Hepatocyte (in vitro differentiated cells): ENCODE results near the gene CDYL. TPM values are rescaled to one million over a fixed set of nuclear protein-coding genes. Genes with fewer than 3 reads are reported as not detected.

Source experiments
- DNase-seq: peaks from one replicate; pipeline ENCODE4 v3.0.0-alpha.2; 2016; ENCODE audit warnings: low spot score
- H2AFZ ChIP-seq: fragments of 200-600 bp; sonication (generic); 2 replicates; pipeline ENCODE4 v1.6.0; 2016; ENCODE audit warnings: antibody characterized with exemption, mild to moderate bottlenecking
- H3K27ac ChIP-seq: fragments of 200-600 bp; sonication (generic); 2 replicates; pipeline ENCODE4 v1.5.1; 2016; ENCODE audit warnings: mild to moderate bottlenecking
- H3K27me3 ChIP-seq: fragments of 200-600 bp; sonication (generic); 2 replicates; pipeline ENCODE4 v1.6.1; 2016
- H3K36me3 ChIP-seq: fragments of 200-600 bp; sonication (generic); replicated peaks from 2 replicates; pipeline ENCODE4 v1.5.1; 2016; ENCODE audit warnings: low read depth; ENCODE audit not compliant: insufficient read depth
- H3K4me1 ChIP-seq: fragments of 200-600 bp; sonication (generic); 2 replicates; pipeline ENCODE4 v1.5.1; 2016; ENCODE audit warnings: mild to moderate bottlenecking, moderate library complexity; ENCODE audit not compliant: insufficient read depth
- H3K4me2 ChIP-seq: fragments of 200-600 bp; sonication (generic); 2 replicates; pipeline ENCODE4 v1.6.0; 2016
- H3K4me3 ChIP-seq: fragments of 200-600 bp; sonication (generic); 2 replicates; pipeline ENCODE4 v1.5.1; 2016; ENCODE audit warnings: mild to moderate bottlenecking
- H3K79me2 ChIP-seq: fragments of 200-600 bp; sonication (generic); 2 replicates; pipeline ENCODE4 v1.6.0; 2017; ENCODE audit warnings: mild to moderate bottlenecking
- H3K9me2 ChIP-seq: fragments of 200-600 bp; sonication (generic); replicated peaks from 2 replicates; pipeline ENCODE4 v1.6.0; 2017; ENCODE audit warnings: mild to moderate bottlenecking; ENCODE audit not compliant: insufficient read depth
- H3K9me3 ChIP-seq: fragments of 200-600 bp; sonication (generic); 2 replicates; pipeline ENCODE4 v1.5.1; 2016; ENCODE audit warnings: low read depth, mild to moderate bottlenecking
- H4K20me1 ChIP-seq: fragments of 200-600 bp; sonication (generic); 2 replicates; pipeline ENCODE4 v1.6.0; 2016; ENCODE audit warnings: mild to moderate bottlenecking; ENCODE audit not compliant: insufficient read depth, poor library complexity, severe bottlenecking
- EZH2 ChIP-seq: fragments of 200-600 bp; sonication (generic); IDR thresholded peaks from 2 replicates; pipeline ENCODE4 v1.6.1; 2016; ENCODE audit warnings: antibody characterized with exemption, mild to moderate bottlenecking, borderline replicate concordance
- EZH2phosphoT487 ChIP-seq: fragments of 200-600 bp; sonication (generic); IDR thresholded peaks from one replicate; pipeline ENCODE4 v1.6.1; 2018; ENCODE audit warnings: antibody characterized with exemption, mild to moderate bottlenecking, low read depth, moderate library complexity; ENCODE audit not compliant: unreplicated experiment, severe bottlenecking
- WGBS: methylation state at CpG from one replicate; pipeline ENCODE4 v1.1.6; 2016; ENCODE audit warnings: low lambda C conversion rate; ENCODE audit errors: missing lambda C conversion rate; 5-methylcytosine and 5-hydroxymethylcytosine counted together
- polyA plus RNA-seq: library from polyadenylated mRNA; unstranded; fragments of >200 nt; fragmentation: Nextera tagmentation; extraction: Ambion mirVana; gene quantifications from 2 replicates; pipeline ENCODE4 v1.2.1, GENCODE V29; 2016
- total RNA-seq: library from RNA; depleted of rRNA; stranded (reverse); fragments of >200 nt; gene quantifications from 2 replicates; pipeline ENCODE4 v1.2.3, GENCODE V29; 2014
- TF ChIP-seq, protein P1 (sequence below): fragments of 200-600 bp; sonication (generic); IDR thresholded peaks from 2 replicates; pipeline ENCODE4 v1.5.1; 2016; ENCODE audit warnings: antibody characterized with exemption, mild to moderate bottlenecking; ENCODE audit not compliant: poor library complexity

Gene CDYL
- total and polyA plus RNA-seq, 2 experiments from 2014 or later, result 25.3 to 30.4 TPM

DNA sequence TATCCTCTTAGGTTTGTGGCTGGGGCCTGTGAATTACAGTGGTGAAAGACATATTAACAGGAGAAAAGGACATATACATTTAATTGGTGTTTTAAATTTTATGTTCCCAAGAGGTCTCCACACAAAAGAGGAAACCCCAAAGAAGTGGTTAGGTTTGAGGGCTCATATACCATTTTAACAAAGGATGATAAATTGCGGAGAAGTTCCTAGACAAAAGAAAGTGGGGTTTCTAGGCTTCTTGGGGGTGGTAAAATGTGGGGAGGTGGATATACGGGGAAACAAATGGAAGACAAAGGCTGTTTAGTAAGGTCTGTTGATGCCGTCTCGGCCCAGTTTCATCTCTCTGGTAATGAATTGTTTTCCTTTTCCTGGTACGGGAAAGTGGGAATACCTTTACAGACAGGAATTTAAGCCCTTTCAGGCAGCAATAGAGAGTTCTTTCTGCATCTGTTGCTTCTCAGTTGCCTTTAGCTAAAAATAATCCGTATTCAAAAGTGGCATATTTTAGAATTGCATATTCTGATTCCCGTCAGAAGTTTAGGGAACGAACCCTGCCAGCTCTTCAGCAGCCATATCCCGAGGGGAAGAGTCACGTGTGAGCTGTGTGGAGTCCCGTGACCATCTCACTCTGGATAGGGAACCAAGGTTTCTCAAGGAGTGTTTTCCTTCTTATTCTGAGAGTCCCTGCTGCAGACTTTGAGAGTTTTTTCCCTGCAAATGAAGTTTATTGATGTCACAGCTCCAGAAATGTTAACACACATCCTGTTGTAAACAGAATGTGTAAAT lies 123.2 kb downstream of the CDYL start:
- Histone ChIP-seq H3K27ac (no peak overlapping the region), H3K4me3 (no peak overlapping the region)
- WGBS, result 93% methylated on average over 11 of the region's 11 CpGs

GRCh38 chr6:4901386-4902061 lies 125.3 kb downstream of the CDYL start:
- peak overlapping the region; percentile 55 for H3K27ac ChIP-seq
- no peak for DNase-seq
- no peaks in the 10 kb centered on the region for H3K36me3 ChIP-seq

More for the DNA sequence above, 123.2 kb downstream of the CDYL start:
- no peak for DNase-seq
- no peaks in the 10 kb centered on the region for H3K9me2 ChIP-seq
- H3K4me2 ChIP-seq, result no peak overlapping the region
- no peak for TF ChIP-seq EZH2
- no peak for TF ChIP-seq EZH2phosphoT487
- TF ChIP-seq, protein P1, sequence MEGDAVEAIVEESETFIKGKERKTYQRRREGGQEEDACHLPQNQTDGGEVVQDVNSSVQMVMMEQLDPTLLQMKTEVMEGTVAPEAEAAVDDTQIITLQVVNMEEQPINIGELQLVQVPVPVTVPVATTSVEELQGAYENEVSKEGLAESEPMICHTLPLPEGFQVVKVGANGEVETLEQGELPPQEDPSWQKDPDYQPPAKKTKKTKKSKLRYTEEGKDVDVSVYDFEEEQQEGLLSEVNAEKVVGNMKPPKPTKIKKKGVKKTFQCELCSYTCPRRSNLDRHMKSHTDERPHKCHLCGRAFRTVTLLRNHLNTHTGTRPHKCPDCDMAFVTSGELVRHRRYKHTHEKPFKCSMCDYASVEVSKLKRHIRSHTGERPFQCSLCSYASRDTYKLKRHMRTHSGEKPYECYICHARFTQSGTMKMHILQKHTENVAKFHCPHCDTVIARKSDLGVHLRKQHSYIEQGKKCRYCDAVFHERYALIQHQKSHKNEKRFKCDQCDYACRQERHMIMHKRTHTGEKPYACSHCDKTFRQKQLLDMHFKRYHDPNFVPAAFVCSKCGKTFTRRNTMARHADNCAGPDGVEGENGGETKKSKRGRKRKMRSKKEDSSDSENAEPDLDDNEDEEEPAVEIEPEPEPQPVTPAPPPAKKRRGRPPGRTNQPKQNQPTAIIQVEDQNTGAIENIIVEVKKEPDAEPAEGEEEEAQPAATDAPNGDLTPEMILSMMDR, result no peak
- H3K27me3 ChIP-seq, result no peaks in the 10 kb centered on the region
- H3K9me3 ChIP-seq, result no peaks in the 10 kb centered on the region
- H3K36me3 ChIP-seq, result no peaks in the 10 kb centered on the region
- peaks cover 53% of the 10 kb centered on the region for H3K79me2 ChIP-seq
- H3K4me1 ChIP-seq, result peaks cover 8% of the 10 kb centered on the region
- no peak overlapping the region for H2AFZ ChIP-seq
- no peaks in the 10 kb centered on the region for H4K20me1 ChIP-seq

DNA sequence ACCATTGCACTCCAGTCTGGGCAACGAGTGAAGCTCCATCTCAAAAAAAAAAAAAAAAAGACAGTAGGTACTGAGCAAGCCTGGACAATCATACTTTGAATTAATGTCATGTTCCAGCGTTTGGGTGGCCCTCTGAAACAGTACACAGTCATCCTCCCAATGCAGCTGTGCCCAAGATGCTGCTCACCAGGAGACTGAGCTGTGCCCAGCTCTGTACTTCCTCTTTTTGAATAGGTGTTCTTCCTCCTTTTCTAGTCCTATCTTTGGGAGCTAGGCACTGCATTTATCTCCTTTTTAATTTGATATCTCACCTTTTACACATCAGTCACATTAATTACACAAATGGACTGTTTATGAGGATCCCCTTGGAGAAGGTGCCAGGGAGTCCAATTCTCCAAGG lies 126.2 kb downstream of the CDYL start:
- Histone ChIP-seq H3K27me3 (no peaks in the 10 kb centered on the region), H2AFZ (no peak overlapping the region), H4K20me1 (no peaks in the 10 kb centered on the region), H3K4me1 (peaks cover 17% of the 10 kb centered on the region), H3K4me3 (no peak overlapping the region), H3K27ac (no peak overlapping the region), H3K79me2 (peaks cover 58% of the 10 kb centered on the region), H3K36me3 (no peaks in the 10 kb centered on the region), H3K9me3 (no peaks in the 10 kb centered on the region), H3K4me2 (no peak overlapping the region), H3K9me2 (no peaks in the 10 kb centered on the region)
- WGBS, result 100% methylated on average over 2 of the region's 2 CpGs
- TF ChIP-seq EZH2phosphoT487, result no peak
- TF ChIP-seq EZH2, result no peak
- TF ChIP-seq, protein P1, result no peak
- DNase-seq, result no peak

More at GRCh38 chr6:4901386-4902061, 125.3 kb downstream of the CDYL start:
- Histone ChIP-seq H3K4me1 (peaks cover 17% of the 10 kb centered on the region), H3K79me2 (peaks cover 56% of the 10 kb centered on the region), H3K27me3 (no peaks in the 10 kb centered on the region), H3K9me3 (no peaks in the 10 kb centered on the region), H3K4me3 (no peak overlapping the region), H2AFZ (no peak overlapping the region), H3K9me2 (no peaks in the 10 kb centered on the region), H3K4me2 (no peak overlapping the region), H4K20me1 (no peaks in the 10 kb centered on the region)
- TF ChIP-seq EZH2, result no peak
- no peak for TF ChIP-seq EZH2phosphoT487
- TF ChIP-seq, protein P1, result no peak
- 85% methylated on average over 8 of the region's 8 CpGs for WGBS
